ENCODE measurements around the gene LDHB. TPM values are rescaled to one million over a fixed set of nuclear protein-coding genes. Genes with fewer than 3 reads are reported as not detected.

Gene LDHB
- total RNA-seq, 2 donors from 2014 or later = 89.6 to 165 TPM

GRCh38 chr12:21695986-21696385 lies 38.3 kb upstream of the LDHB start:
- no peak for ATAC-seq (ENCODE audit: insufficient number of reproducible peaks, low FRiP score, low read depth)
- DNase-seq (ENCODE audit: low spot score) = no peak
- Histone ChIP-seq H3K27me3 (replicated peaks; ENCODE audit: insufficient read depth) (no peaks in the 10 kb centered on the region), H3K27ac (no peak overlapping the region), H3K4me1 (ENCODE audit: control insufficient read depth in 1 of 2, low read depth in 2 of 2) (peaks cover 6 to 23% of the 10 kb centered on the region in 2 donors), H3K4me3 (no peak overlapping the region), H3K36me3 (no peaks in the 10 kb centered on the region), H3K9me3 (no peaks in the 10 kb centered on the region)
- TF ChIP-seq CTCF (IDR thresholded peaks at IDR 0.05) = no peak

DNA sequence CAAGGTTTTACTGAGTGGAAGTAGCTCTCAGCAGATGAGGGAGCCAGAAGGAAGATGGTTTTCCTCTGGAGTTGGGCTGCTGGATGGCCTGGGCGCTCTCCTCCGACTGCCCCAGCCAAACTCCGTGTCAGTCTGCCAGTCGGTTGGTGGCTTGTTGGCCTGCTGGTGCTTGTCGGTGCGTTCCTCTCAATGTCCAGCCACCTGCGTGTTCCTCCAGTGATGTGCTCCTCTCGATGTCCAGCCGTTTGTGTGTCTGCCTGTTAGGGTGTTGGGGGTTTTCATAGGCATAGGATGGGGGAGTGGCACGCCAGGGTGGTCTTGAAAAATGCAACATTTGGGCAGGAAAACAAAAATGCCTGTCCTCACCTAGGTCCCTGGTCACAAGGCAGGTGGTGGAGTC lies 37.0 kb upstream of the LDHB start:
- TF ChIP-seq CTCF (IDR thresholded peaks at IDR 0.05) = no peak
- peaks cover 2% of the 10 kb centered on the region for H3K9me3 ChIP-seq
- H3K4me1 ChIP-seq (ENCODE audit: control insufficient read depth in 1 of 2, low read depth in 2 of 2) = peaks cover 6 to 23% of the 10 kb centered on the region in 2 donors
- ATAC-seq (ENCODE audit: insufficient number of reproducible peaks, low FRiP score, low read depth) = no peak
- H3K36me3 ChIP-seq = no peaks in the 10 kb centered on the region
- no peak overlapping the region for H3K4me3 ChIP-seq
- no peaks in the 10 kb centered on the region for H3K27me3 ChIP-seq (replicated peaks; ENCODE audit: insufficient read depth)
- DNase-seq (ENCODE audit: low spot score) = no peak
- H3K27ac ChIP-seq = no peak overlapping the region

DNA sequence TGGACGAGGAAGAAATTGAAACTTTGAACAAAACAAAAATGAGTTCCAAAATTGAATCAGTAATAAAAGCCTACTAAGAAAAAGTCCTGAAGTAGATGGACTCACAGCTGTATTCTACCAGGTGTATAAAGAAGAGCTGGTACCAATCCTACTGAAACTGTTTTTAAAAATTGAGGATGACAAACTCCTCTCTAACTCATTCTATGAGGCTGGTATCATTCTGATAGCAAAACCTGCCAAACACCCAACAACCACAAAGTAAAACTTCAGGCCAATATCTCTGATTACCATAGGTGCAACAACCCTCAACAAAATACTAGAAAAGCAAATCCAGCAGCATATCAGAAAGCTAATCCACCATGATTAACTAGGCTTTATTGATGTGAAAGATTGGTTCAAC lies 33.9 kb upstream of the LDHB start:
- Histone ChIP-seq H3K4me1 (ENCODE audit: control insufficient read depth in 1 of 2, low read depth in 2 of 2) (peaks cover 6 to 9% of the 10 kb centered on the region in 2 donors), H3K27me3 (replicated peaks; ENCODE audit: insufficient read depth) (no peaks in the 10 kb centered on the region), H3K36me3 (no peaks in the 10 kb centered on the region), H3K9me3 (peaks cover 10% of the 10 kb centered on the region), H3K4me3 (no peak overlapping the region), H3K27ac (no peak overlapping the region)
- no peak for ATAC-seq (ENCODE audit: insufficient number of reproducible peaks, low FRiP score, low read depth)
- TF ChIP-seq CTCF (IDR thresholded peaks at IDR 0.05) = no peak
- no peak for DNase-seq (ENCODE audit: low spot score)

DNA sequence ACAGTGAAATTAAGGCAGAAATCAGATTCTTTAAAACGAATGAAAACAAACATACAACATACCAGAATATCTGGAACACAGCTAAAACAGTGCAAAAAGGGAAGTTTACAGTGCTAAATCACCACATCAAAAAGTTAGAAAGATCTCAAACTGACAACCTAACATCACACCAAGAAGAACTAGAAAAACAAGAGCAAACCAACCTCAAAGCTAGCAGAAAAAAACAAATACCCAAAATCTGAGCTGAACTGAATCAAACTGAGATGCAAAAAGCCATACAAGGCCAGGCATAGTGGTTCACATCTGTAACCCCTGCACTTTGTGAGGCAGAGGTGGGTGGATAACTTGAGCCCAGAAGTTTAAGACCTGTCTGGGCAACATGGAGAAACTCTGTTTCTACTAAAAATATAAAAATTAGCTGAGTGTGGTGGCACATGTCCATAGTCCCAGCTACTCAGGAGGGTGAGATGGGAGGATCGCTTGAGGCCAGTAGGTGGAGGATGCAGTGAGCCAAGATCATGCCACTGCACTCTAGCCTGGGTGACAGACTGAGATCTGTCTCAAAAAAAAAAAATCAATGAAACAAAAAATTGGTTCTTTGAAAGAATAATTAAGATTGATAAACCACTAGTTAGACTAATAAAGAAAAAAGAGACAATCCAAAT lies 33.2 kb upstream of the LDHB start:
- ATAC-seq (ENCODE audit: insufficient number of reproducible peaks, low FRiP score, low read depth) (no peak), DNase-seq (ENCODE audit: low spot score) (no peak)
- no peak overlapping the region for H3K4me3 ChIP-seq
- peaks cover 0 to 2% of the 10 kb centered on the region in 2 donors for H3K4me1 ChIP-seq (ENCODE audit: control insufficient read depth in 1 of 2, low read depth in 2 of 2)
- H3K27me3 ChIP-seq (replicated peaks; ENCODE audit: insufficient read depth) = no peaks in the 10 kb centered on the region
- H3K9me3 ChIP-seq = peaks cover 10% of the 10 kb centered on the region
- no peak for TF ChIP-seq CTCF (IDR thresholded peaks at IDR 0.05)
- no peaks in the 10 kb centered on the region for H3K36me3 ChIP-seq
- no peak overlapping the region for H3K27ac ChIP-seq

DNA sequence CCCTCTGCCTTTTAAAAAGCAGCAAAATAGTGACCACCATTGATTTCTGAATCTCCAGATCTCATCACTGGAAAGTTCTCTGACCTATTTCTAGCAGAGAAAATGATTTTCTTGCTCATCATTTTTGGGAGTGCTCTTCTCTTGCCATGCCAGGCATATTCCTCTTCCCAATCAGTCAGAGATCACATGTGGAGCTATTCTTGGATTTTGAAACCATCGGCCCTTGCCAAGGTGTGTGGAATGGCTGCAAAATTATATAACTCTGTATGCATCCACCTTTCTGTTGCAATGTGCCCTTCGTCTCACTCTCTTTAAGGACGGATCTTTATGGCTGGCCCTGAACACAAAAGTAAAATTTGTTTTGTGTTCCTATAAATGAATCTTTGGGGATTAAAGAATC lies 25.5 kb upstream of the LDHB start:
- H3K27me3 ChIP-seq (replicated peaks; ENCODE audit: insufficient read depth) = no peaks in the 10 kb centered on the region
- H3K27ac ChIP-seq = no peak overlapping the region
- H3K4me3 ChIP-seq = no peak overlapping the region
- TF ChIP-seq CTCF (IDR thresholded peaks at IDR 0.05) = no peak
- H3K36me3 ChIP-seq = no peaks in the 10 kb centered on the region
- no peaks in the 10 kb centered on the region for H3K4me1 ChIP-seq (ENCODE audit: control insufficient read depth in 1 of 2, low read depth in 2 of 2)
- DNase-seq (ENCODE audit: low spot score) = no peak
- no peaks in the 10 kb centered on the region for H3K9me3 ChIP-seq
- no peak for ATAC-seq (ENCODE audit: insufficient number of reproducible peaks, low FRiP score, low read depth)

Measured in thoracic aorta (tissue), 2 donors.